GM12875 (cell line): ENCODE results near the gene NABP2.
"Not testable (repeated sequence)": the region's sequence is repeated elsewhere in the genome, so short reads cannot be mapped to it uniquely, and the experiment has no call there.

Experiments
- H3K4me3 ChIP-seq: one replicate; pipeline ENCODE4 v1.5.1; 2011; ENCODE audit warnings: low read depth, low read length, control low read depth
- CTCF ChIP-seq: IDR thresholded peaks from 2 replicates; pipeline ENCODE4 v1.5.1; 2011; ENCODE audit warnings: low read depth, mild to moderate bottlenecking, control low read depth, inconsistent platforms, low read length, moderate library complexity, borderline replicate concordance; ENCODE audit not compliant: insufficient read depth

The NABP2 gene

DNA sequence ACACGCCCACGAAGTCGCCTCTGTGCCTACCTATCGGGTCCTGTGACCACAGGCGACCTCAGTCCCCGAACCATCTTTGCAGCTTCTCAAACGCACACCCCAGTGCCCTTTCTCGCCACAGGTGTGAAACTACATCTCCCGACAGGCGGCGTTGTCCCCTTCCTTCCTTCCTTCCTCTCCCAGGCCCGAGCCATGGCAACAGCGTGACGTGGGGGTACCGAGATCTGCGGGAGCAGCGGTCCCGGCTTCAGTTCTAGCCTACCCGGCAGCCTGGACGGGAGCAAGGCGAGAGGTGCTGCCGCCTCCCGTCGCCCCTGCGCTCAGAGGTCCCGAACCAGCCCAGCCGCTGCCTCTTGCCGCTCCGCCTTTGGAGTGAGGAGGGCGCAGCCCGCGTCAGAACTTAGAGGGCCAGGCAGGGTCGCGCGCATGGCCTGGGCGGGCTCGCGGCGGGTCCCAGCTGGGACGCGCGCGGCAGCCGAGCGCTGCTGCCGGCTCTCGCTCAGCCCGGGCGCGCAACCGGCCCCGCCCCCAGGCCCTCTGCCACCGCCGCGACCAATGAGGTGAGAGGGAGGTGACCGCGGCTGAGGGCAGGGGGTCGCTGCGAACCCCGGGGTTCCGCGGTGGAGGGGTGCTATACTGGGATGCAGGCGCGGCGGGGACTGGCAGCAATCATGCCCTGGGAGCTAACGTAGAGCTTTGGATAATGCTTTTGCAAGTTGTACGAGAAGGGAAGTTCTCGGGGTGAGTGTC is 42.7 kb downstream of the NABP2 start, which contains the start of gene COQ10A:
Gene COQ10A (plus strand): TSS at position 250 of the 750 bp plus-strand sequence. CDS start 177 bp downstream, at position 427.
- peak; percentile 61; the same call in 1 of the 2 replicates for TF ChIP-seq CTCF
- peak within 1 kb of the TSS; percentile 87 for H3K4me3 ChIP-seq

- TF ChIP-seq CTCF = no peak
- peak overlapping the region; percentile 87 for H3K4me3 ChIP-seq
These were observed 43.4 kb downstream of the NABP2 start for GRCh38 chr12:56267443-56268071.

DNA sequence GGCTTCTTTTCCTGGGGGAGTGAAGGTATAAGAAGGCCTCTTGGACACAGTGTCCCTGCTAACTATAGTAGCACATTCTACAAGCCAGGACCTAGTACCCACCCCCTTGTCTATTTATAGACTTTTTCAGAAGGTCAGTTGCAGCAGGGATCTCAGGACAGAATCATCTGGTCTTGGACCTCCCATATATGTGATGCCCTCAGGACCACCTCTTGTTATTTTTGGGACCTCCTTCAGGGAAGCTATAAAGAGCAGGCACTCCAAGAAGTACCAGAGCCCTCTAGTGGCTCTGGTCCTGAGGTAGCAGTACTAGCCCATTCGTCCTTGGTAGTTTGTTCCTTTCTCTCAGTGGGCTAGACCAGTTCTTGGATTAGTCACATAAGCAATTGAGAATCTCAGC is 46.9 kb downstream of the NABP2 start:
- H3K4me3 ChIP-seq = no peak overlapping the region
- peak; percentile 38; the same call in 1 of the 2 replicates for TF ChIP-seq CTCF

GRCh38 chr12:56272468-56272867 is 48.3 kb downstream of the NABP2 start:
- not testable (repeated sequence) for H3K4me3 ChIP-seq

- no peak overlapping the region for H3K4me3 ChIP-seq
- TF ChIP-seq CTCF = no peak
These were observed 50.2 kb downstream of the NABP2 start for GRCh38 chr12:56274299-56274698.

- TF ChIP-seq CTCF = no peak
- no peak overlapping the region for H3K4me3 ChIP-seq
These were observed 54.8 kb downstream of the NABP2 start for GRCh38 chr12:56278905-56279304.
